IMR-90 (cell line): Measurements from ENCODE around the gene LRRC36. TPM values are rescaled to one million over a fixed set of nuclear protein-coding genes. Genes with fewer than 3 reads are reported as not detected.
A peak's percentile ranks its signal among the peaks of the same experiment; 100 is the strongest.

Experiments
- ATAC-seq: fragments of 200-7000 bp; cut with Tn5 transposase; 2 replicates; pipeline ENCODE4 v1.9.1; 2020; ENCODE audit warnings: low read depth, mild to moderate bottlenecking, moderate library complexity
- BruUV-seq: library from RNA; stranded (reverse); fragments of 400-500 nt; replicated peaks from 2 replicates; lab custom pipeline; 2021; lab: Mats Ljungman, UMichigan
- CTCF ChIA-PET: fragments of 300-600 bp; formaldehyde crosslinking; extraction: SDS; loops from one replicate; lab custom pipeline; 2021; ENCODE audit warnings: antibody characterized with exemption; lab: Yijun Ruan, JAX
- POLR2A ChIA-PET: fragments of 300-600 bp; sonication (Branson Sonifier 250); formaldehyde crosslinking; loops from one replicate; lab custom pipeline; 2022; ENCODE audit warnings: antibody characterized with exemption; ENCODE audit not compliant: unreplicated experiment; lab: Charles Lee
- DNase-seq: peaks from one replicate; pipeline ENCODE4 v3.0.0; 2013
- H2AFZ ChIP-seq: replicated peaks from 2 replicates; pipeline ENCODE3; 2013; ENCODE audit warnings: low read length, mild to moderate bottlenecking; ENCODE audit not compliant: poor library complexity
- H2AK5ac ChIP-seq: 2 replicates; pipeline ENCODE4 v1.6.1; 2013; ENCODE audit warnings: low read depth, low read length, inconsistent platforms
- H2AK9ac ChIP-seq: replicated peaks from 2 replicates; pipeline ENCODE3; 2013; ENCODE audit warnings: mild to moderate bottlenecking, low read depth, low read length, moderate library complexity; ENCODE audit not compliant: poor library complexity
- H2BK120ac ChIP-seq: 2 replicates; pipeline ENCODE4 v1.6.1; 2013; ENCODE audit warnings: low read depth, low read length, inconsistent platforms
- H2BK15ac ChIP-seq: 3 replicates; pipeline ENCODE4 v1.6.1; 2013; ENCODE audit warnings: low read depth, low read length, inconsistent platforms
- H2BK20ac ChIP-seq: 2 replicates; pipeline ENCODE4 v1.6.1; 2013; ENCODE audit warnings: low read depth, mild to moderate bottlenecking, inconsistent platforms, low read length, moderate library complexity
- H2BK5ac ChIP-seq: 2 replicates; pipeline ENCODE4 v1.6.1; 2013; ENCODE audit warnings: mild to moderate bottlenecking, low read depth, low read length, inconsistent platforms; ENCODE audit not compliant: poor library complexity, severe bottlenecking
- H3K14ac ChIP-seq: replicated peaks from 2 replicates; pipeline ENCODE4 v1.6.1; 2013; ENCODE audit warnings: low read depth, low read length, inconsistent platforms
- H3K18ac ChIP-seq: 2 replicates; pipeline ENCODE4 v1.6.1; 2013; ENCODE audit warnings: low read depth, low read length, control low read depth
- H3K23ac ChIP-seq: 2 replicates; pipeline ENCODE4 v1.6.1; 2013; ENCODE audit warnings: low read depth, low read length, inconsistent platforms
- H3K27ac ChIP-seq: 2 replicates; pipeline ENCODE4 v1.5.1; 2013; ENCODE audit warnings: mild to moderate bottlenecking, control low read depth, low read length; ENCODE audit not compliant: insufficient read depth
- H3K27me3 ChIP-seq: 2 replicates; pipeline ENCODE4 v1.6.1; 2013; ENCODE audit warnings: low read length; ENCODE audit not compliant: control insufficient read depth, insufficient read depth
- H3K36me3 ChIP-seq: 2 replicates; pipeline ENCODE4 v1.6.1; 2013; ENCODE audit warnings: low read length, mixed read lengths; ENCODE audit not compliant: control insufficient read depth, insufficient read depth
- H3K4ac ChIP-seq: 2 replicates; pipeline ENCODE4 v1.6.1; 2013; ENCODE audit warnings: low read depth, low read length, inconsistent platforms
- H3K4me1 ChIP-seq: 2 replicates; pipeline ENCODE4 v1.6.1; 2013; ENCODE audit warnings: low read length, mixed read lengths; ENCODE audit not compliant: control insufficient read depth, insufficient read depth
- H3K4me2 ChIP-seq: 2 replicates; pipeline ENCODE4 v1.6.1; 2013; ENCODE audit warnings: low read depth, mild to moderate bottlenecking, control low read depth, low read length, moderate library complexity
- H3K4me3 ChIP-seq: 2 replicates; pipeline ENCODE4 v1.5.1; 2013; ENCODE audit warnings: low read depth, mild to moderate bottlenecking, control low read depth, low read length, moderate library complexity; ENCODE audit not compliant: insufficient read depth
- H3K56ac ChIP-seq: 2 replicates; pipeline ENCODE4 v1.6.1; 2013; ENCODE audit warnings: low read length, inconsistent platforms; ENCODE audit not compliant: insufficient read depth; ENCODE audit errors: extremely low read depth
- H3K79me1 ChIP-seq, 2 experiments: 2 replicates each; pipeline ENCODE4 v1.6.1; 2013; ENCODE audit warnings: low read length in 2 of 2, inconsistent platforms in 1 of 2, low read depth in 1 of 2
- H3K9ac ChIP-seq: 2 replicates; pipeline ENCODE4 v1.6.1; 2013; ENCODE audit warnings: low read depth, low read length, control low read depth
- H3K9me1 ChIP-seq: 2 replicates; pipeline ENCODE4 v1.6.1; 2013; ENCODE audit warnings: low read length, inconsistent platforms; ENCODE audit not compliant: insufficient read depth
- H3K9me3 ChIP-seq: 2 replicates; pipeline ENCODE4 v1.6.1; 2013; ENCODE audit warnings: low read length; ENCODE audit not compliant: control insufficient read depth, insufficient read depth
- H4K20me1 ChIP-seq: 2 replicates; pipeline ENCODE4 v1.6.1; 2013; ENCODE audit warnings: low read length, inconsistent platforms; ENCODE audit not compliant: insufficient read depth
- H4K5ac ChIP-seq: 2 replicates; pipeline ENCODE4 v1.6.1; 2013; ENCODE audit warnings: mild to moderate bottlenecking, low read depth, low read length, control low read depth
- H4K8ac ChIP-seq, 2 experiments: 2 replicates each; pipeline ENCODE4 v1.6.1; 2013; ENCODE audit warnings: low read depth in 2 of 2, low read length in 2 of 2, control low read depth in 1 of 2, inconsistent platforms in 1 of 2
- H4K91ac ChIP-seq: 2 replicates; pipeline ENCODE4 v1.6.1; 2013; ENCODE audit warnings: low read depth, low read length, inconsistent platforms; ENCODE audit not compliant: insufficient read depth
- BHLHE40 ChIP-seq: fragments of 150-350 bp; IDR thresholded peaks from 2 replicates; pipeline ENCODE4 v1.6.1; 2016; ENCODE audit warnings: mild to moderate bottlenecking, low read depth, low read length
- CEBPB ChIP-seq: IDR thresholded peaks from 2 replicates; pipeline ENCODE4 v1.6.1; 2012; ENCODE audit warnings: low read depth, low read length, improper control_type of control experiment
- CHD1 ChIP-seq: IDR thresholded peaks from 2 replicates; pipeline ENCODE4 v1.6.1; 2012; ENCODE audit warnings: low read depth, low read length, improper control_type of control experiment
- CTCF ChIP-seq: conservative IDR thresholded peaks from 2 replicates; pipeline ENCODE4 v1.5.1; 2012; ENCODE audit warnings: mild to moderate bottlenecking, low read depth, low read length, improper control_type of control experiment
- FOS ChIP-seq: fragments of 150-350 bp; IDR thresholded peaks from 2 replicates; pipeline ENCODE4 v1.6.1; 2016; ENCODE audit warnings: low read depth, low read length
- MAFK ChIP-seq: IDR thresholded peaks from 2 replicates; pipeline ENCODE4 v1.6.1; 2012; ENCODE audit warnings: low read depth, low read length, improper control_type of control experiment
- MXI1 ChIP-seq: IDR thresholded peaks from 2 replicates; pipeline ENCODE4 v1.6.1; 2012; ENCODE audit warnings: low read depth, mild to moderate bottlenecking, low read length, moderate library complexity, borderline replicate concordance
- NFE2L2 ChIP-seq: fragments of 150-350 bp; IDR thresholded peaks from 2 replicates; pipeline ENCODE4 v1.6.1; 2016; ENCODE audit warnings: low read depth, mild to moderate bottlenecking, low read length
- POLR2A ChIP-seq: IDR thresholded peaks from 2 replicates; pipeline ENCODE4 v1.6.1; 2012; ENCODE audit warnings: mild to moderate bottlenecking, low read depth, low read length
- RAD21 ChIP-seq: IDR thresholded peaks from 2 replicates; pipeline ENCODE4 v1.6.1; 2012; ENCODE audit warnings: low read length, improper control_type of control experiment
- RCOR1 ChIP-seq: IDR thresholded peaks from 2 replicates; pipeline ENCODE4 v1.6.1; 2012; ENCODE audit warnings: mild to moderate bottlenecking, low read length, improper control_type of control experiment; ENCODE audit not compliant: insufficient replicate concordance
- SMC3 ChIP-seq: fragments of 150-350 bp; IDR thresholded peaks from 2 replicates; pipeline ENCODE4 v1.6.1; 2016; ENCODE audit warnings: low read depth, mild to moderate bottlenecking, antibody characterized with exemption, low read length, moderate library complexity
- WGBS, 2 experiments: methylation state at CpG; one replicate each; pipeline versions ENCODE4 v1.1.5 to v1.1.7; 2013; ENCODE audit warnings: missing lambda C conversion rate in 2 of 2; ENCODE audit not compliant: insufficient read length in 1 of 2; ENCODE audit errors: extremely low coverage in 2 of 2; 5-methylcytosine and 5-hydroxymethylcytosine counted together
- dilution Hi-C: fragments of 300-500 bp; cut with HindIII; formaldehyde crosslinking; loops from one replicate; pipeline ENCODE4 v1.14.3; 2018; ENCODE audit warnings: low sequenced_read_pairs; ENCODE audit not compliant: unreplicated experiment
- in situ Hi-C: fragments of 300-500 bp; cut with MboI; formaldehyde crosslinking; loops from 3 replicates; pipeline ENCODE4 v1.14.3; 2019; ENCODE audit warnings: low sequenced_read_pairs, inconsistent platforms, mixed read lengths
- intact Hi-C: fragments of 100-400 bp; cut with micrococcal nuclease; formaldehyde crosslinking; loops from 2 replicates; pipeline ENCODE4 v1.10.0; 2022
- polyA plus RNA-seq, 3 experiments: library from polyadenylated mRNA; depleted of rRNA; stranded (reverse); fragments of >200 nt; gene quantifications; 2 replicates each; pipeline ENCODE4 v1.2.3, GENCODE V29; 2012; ENCODE audit warnings: low replicate concordance in 1 of 3
- total RNA-seq: library from RNA; depleted of rRNA; stranded (reverse); fragments of >200 nt; gene quantifications from 2 replicates; pipeline ENCODE4 v1.2.3, GENCODE V29; 2012
- TF ChIP-seq, protein P1 (sequence below): fragments of 150-350 bp; IDR thresholded peaks from 2 replicates; pipeline ENCODE4 v1.6.1; 2017; ENCODE audit warnings: mild to moderate bottlenecking, antibody characterized with exemption, low read length, low read depth

The LRRC36 gene
- total and polyA plus RNA-seq, 2 of the 4 experiments (the other 2 are of a cell fraction): 0.18 to 0.29 TPM

DNA sequence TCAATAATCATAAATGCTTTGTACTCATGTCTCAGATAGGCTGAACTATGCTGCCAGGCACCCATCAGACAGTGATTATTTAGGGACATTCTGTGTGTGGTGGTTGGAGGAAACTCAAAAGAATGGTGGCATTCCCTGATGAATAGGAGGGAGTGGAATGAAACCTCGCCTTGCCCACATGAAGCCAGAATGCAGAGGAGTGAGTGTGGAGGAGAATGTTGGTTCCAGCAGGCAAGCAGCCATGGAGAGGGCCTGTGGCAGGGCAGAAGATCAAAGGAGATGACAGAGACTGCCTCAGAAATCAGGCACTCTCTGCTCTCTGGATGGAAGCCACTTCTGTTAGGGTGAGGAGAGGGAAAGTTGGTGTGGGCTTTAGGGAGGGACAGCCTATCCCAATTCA lies 22.6 kb upstream of the LRRC36 start:
- Histone ChIP-seq H4K8ac (no peak overlapping the region), H3K14ac (0 out of 2 replicates have a peak overlapping the region, but pooled peaks have one; percentile 1), H4K20me1 (no peaks in the 10 kb centered on the region), H2AK5ac (no peak overlapping the region), H3K79me1 (no peaks in the 10 kb centered on the region), H3K18ac (peak overlapping the region; percentile 16; the same call in 1 of the 2 replicates), H3K9me3 (no peaks in the 10 kb centered on the region), H3K27ac (no peak overlapping the region), H3K9ac (no peak overlapping the region), H4K91ac (peak overlapping the region; percentile 27; the same call in 1 of the 2 replicates), H3K4me2 (no peak overlapping the region; the same call in 1 of the 2 replicates), H2BK5ac (no peak overlapping the region), H3K56ac (no peak overlapping the region), H3K23ac (peak overlapping the region; percentile 22; the same call in 1 of the 2 replicates), H2BK120ac (no peak overlapping the region), H3K4me1 (peaks cover 4% of the 10 kb centered on the region), H2AK9ac (no peak overlapping the region), H3K36me3 (no peaks in the 10 kb centered on the region), H2BK20ac (no peak overlapping the region), H4K5ac (no peak overlapping the region; the same call in 1 of the 2 replicates), H2BK15ac (peak overlapping the region; percentile 19; the same call in 1 of the 3 replicates), H2AFZ (no peak overlapping the region), H3K4ac (peak overlapping the region; percentile 6), H3K27me3 (no peaks in the 10 kb centered on the region), H3K4me3 (no peak overlapping the region), H3K9me1 (no peaks in the 10 kb centered on the region; the same call in 1 of the 2 replicates)
- ChIA-PET CTCF (no interaction called here), POLR2A (no interaction called here)
- ATAC-seq (peak; percentile 38), DNase-seq (no peak)
- no TSS peak for BruUV-seq
- WGBS, 2 experiments: no CpG with 5 or more reads among the region's 1 CpG
- intact Hi-C loops (no loop called here), dilution Hi-C loops (no loop called here), in situ Hi-C loops (no loop called here)
- no peak for TF ChIP-seq CTCF
- no peak for TF ChIP-seq MAFK
- TF ChIP-seq, protein P1, sequence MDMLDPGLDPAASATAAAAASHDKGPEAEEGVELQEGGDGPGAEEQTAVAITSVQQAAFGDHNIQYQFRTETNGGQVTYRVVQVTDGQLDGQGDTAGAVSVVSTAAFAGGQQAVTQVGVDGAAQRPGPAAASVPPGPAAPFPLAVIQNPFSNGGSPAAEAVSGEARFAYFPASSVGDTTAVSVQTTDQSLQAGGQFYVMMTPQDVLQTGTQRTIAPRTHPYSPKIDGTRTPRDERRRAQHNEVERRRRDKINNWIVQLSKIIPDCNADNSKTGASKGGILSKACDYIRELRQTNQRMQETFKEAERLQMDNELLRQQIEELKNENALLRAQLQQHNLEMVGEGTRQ: no peak
- TF ChIP-seq CHD1: no peak
- no peak for TF ChIP-seq FOS
- TF ChIP-seq BHLHE40: no peak
- no peak for TF ChIP-seq MXI1
- no peak for TF ChIP-seq NFE2L2
- TF ChIP-seq RCOR1: no peak
- TF ChIP-seq RAD21: no peak
- no peak for TF ChIP-seq POLR2A
- TF ChIP-seq CEBPB: no peak
- TF ChIP-seq SMC3: no peak
